ENCODE data around the gene COL19A1.

- TF ChIP-seq, protein P1, sequence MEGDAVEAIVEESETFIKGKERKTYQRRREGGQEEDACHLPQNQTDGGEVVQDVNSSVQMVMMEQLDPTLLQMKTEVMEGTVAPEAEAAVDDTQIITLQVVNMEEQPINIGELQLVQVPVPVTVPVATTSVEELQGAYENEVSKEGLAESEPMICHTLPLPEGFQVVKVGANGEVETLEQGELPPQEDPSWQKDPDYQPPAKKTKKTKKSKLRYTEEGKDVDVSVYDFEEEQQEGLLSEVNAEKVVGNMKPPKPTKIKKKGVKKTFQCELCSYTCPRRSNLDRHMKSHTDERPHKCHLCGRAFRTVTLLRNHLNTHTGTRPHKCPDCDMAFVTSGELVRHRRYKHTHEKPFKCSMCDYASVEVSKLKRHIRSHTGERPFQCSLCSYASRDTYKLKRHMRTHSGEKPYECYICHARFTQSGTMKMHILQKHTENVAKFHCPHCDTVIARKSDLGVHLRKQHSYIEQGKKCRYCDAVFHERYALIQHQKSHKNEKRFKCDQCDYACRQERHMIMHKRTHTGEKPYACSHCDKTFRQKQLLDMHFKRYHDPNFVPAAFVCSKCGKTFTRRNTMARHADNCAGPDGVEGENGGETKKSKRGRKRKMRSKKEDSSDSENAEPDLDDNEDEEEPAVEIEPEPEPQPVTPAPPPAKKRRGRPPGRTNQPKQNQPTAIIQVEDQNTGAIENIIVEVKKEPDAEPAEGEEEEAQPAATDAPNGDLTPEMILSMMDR (IDR thresholded peaks at IDR 0.05) = no peak
- no peak for TF ChIP-seq POLR2A (IDR thresholded peaks at IDR 0.05)
Measured at GRCh38 chr6:69888482-69889233, 22.3 kb downstream of the COL19A1 start.
